NCI-H1417 (cell line): Measurements from ENCODE around the gene MAML2.

ENCODE experiments used
- DNase-seq, 3 experiments: peaks; one replicate each; lab custom pipeline; 2025; lab: John Stamatoyannopoulos, UW

MAML2 gene

GRCh38 chr11:96342961-96343711 lies at the start of gene MAML2:
Gene MAML2, minus strand, starts transcription at chr11:96343195. Its CDS starts 1,300 bp downstream, at chr11:96341895.
- peak; percentile 85 to 96 (median 89) for DNase-seq

GRCh38 chr11:96391698-96392307 lies 48.8 kb upstream of the MAML2 start:
- peak in 1 of 3 experiments; percentile 13 for DNase-seq

GRCh38 chr11:96390488-96390792 lies 47.4 kb upstream of the MAML2 start:
- no peak for DNase-seq

- peak; percentile 95 to 98 (median 97) for DNase-seq
Observed at GRCh38 chr11:96389720-96390487, 46.9 kb upstream of the MAML2 start, which contains the start of the genes CCDC82 and JRKL. Gene CCDC82, minus strand, starts transcription at chr11:96389912. Its CDS starts 5,165 bp downstream, at chr11:96384747. Gene JRKL, plus strand, starts transcription at chr11:96390013. Its CDS starts 637 bp downstream, at chr11:96390650.

GRCh38 chr11:96388891-96389719 lies 46.1 kb upstream of the MAML2 start:
- DNase-seq, result peak in 1 of 3 experiments; percentile 41

- no peak for DNase-seq
Observed at GRCh38 chr11:96385187-96385586, 42.2 kb upstream of the MAML2 start.

- peak; percentile 25 to 85 (median 27) for DNase-seq
Observed at GRCh38 chr11:96384156-96384555, 41.2 kb upstream of the MAML2 start.

GRCh38 chr11:96376796-96377195 lies 33.8 kb upstream of the MAML2 start:
- no peak for DNase-seq

- no peak for DNase-seq
Observed at GRCh38 chr11:96373826-96374225, 30.8 kb upstream of the MAML2 start.

- DNase-seq, result no peak
Observed at GRCh38 chr11:96367342-96367741, 24.3 kb upstream of the MAML2 start.

- no peak for DNase-seq
Observed at GRCh38 chr11:96366024-96366423, 23.0 kb upstream of the MAML2 start.

GRCh38 chr11:96365493-96365892 lies 22.5 kb upstream of the MAML2 start:
- no peak for DNase-seq

- no peak for DNase-seq
Observed at GRCh38 chr11:96361778-96362177, 18.8 kb upstream of the MAML2 start.

- no peak for DNase-seq
Observed at GRCh38 chr11:96358321-96358720, 15.3 kb upstream of the MAML2 start.

GRCh38 chr11:96357794-96358193 lies 14.8 kb upstream of the MAML2 start:
- no peak for DNase-seq

- DNase-seq, result no peak
Observed at GRCh38 chr11:96356848-96357247, 13.9 kb upstream of the MAML2 start.

GRCh38 chr11:96342014-96342960 lies 708 bp downstream of the MAML2 start:
- DNase-seq, result peak in 2 of 3 experiments; percentile 48 to 76

- DNase-seq, result no peak
Observed at GRCh38 chr11:96341211-96342013, 1.6 kb downstream of the MAML2 start.

- DNase-seq, result no peak
Observed at GRCh38 chr11:96340555-96340885, 2.5 kb downstream of the MAML2 start.
